Uterus (tissue), 2 donors: ENCODE results near the gene SPOCK1.

Source experiments
- POLR2A ChIP-seq, 2 donors: fragments of 450-650 bp; IDR thresholded peaks; one replicate each; pipeline ENCODE4 v1.6.1; 2016; ENCODE audit warnings: antibody characterized with exemption in 2 of 2, mild to moderate bottlenecking in 1 of 2, moderate library complexity in 1 of 2
- TF ChIP-seq, protein P1 (sequence below), 4 experiments: fragments of 200-600 bp in 2 of 4; fragments of 450-650 bp in 2 of 4; sonication (generic) in 2 of 4; IDR thresholded peaks; one replicate each; pipeline ENCODE4 v1.5.1; 2016 to 2019; ENCODE audit warnings: antibody characterized with exemption in 4 of 4, mild to moderate bottlenecking in 2 of 4, moderate library complexity in 1 of 4

DNA sequence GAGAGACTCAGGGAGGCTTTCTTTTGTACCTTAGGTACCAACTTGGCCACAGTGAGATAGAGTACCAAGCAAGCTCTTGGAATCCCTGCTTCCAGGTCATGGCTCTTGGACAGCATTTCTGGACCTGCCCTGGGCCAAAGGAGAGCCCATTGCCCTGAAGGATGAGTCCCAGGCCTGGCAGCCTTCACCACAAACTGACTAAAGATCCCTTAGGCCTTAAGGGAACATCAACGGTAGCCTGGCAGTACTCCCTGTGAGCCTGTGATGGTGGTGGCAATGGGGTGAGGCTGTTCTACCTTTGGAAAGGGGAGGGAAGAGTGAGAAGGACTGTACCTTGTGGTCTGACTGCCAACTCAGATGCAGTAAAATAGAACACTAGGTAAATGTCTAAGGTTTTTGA, 334.6 kb downstream of the SPOCK1 start:
- TF ChIP-seq, protein P1, sequence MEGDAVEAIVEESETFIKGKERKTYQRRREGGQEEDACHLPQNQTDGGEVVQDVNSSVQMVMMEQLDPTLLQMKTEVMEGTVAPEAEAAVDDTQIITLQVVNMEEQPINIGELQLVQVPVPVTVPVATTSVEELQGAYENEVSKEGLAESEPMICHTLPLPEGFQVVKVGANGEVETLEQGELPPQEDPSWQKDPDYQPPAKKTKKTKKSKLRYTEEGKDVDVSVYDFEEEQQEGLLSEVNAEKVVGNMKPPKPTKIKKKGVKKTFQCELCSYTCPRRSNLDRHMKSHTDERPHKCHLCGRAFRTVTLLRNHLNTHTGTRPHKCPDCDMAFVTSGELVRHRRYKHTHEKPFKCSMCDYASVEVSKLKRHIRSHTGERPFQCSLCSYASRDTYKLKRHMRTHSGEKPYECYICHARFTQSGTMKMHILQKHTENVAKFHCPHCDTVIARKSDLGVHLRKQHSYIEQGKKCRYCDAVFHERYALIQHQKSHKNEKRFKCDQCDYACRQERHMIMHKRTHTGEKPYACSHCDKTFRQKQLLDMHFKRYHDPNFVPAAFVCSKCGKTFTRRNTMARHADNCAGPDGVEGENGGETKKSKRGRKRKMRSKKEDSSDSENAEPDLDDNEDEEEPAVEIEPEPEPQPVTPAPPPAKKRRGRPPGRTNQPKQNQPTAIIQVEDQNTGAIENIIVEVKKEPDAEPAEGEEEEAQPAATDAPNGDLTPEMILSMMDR (IDR thresholded peaks at IDR 0.05) = no peak
- no peak for TF ChIP-seq POLR2A (IDR thresholded peaks at IDR 0.05)
